Measurements from ENCODE around the gene GRK3. TPM values are rescaled to one million over a fixed set of nuclear protein-coding genes. Genes with fewer than 3 reads are reported as not detected.

Gene GRK3
- total and polyA plus RNA-seq, 2 of the 4 experiments (the other 2 are of a cell fraction), result 0.58 to 1.6 TPM

DNA sequence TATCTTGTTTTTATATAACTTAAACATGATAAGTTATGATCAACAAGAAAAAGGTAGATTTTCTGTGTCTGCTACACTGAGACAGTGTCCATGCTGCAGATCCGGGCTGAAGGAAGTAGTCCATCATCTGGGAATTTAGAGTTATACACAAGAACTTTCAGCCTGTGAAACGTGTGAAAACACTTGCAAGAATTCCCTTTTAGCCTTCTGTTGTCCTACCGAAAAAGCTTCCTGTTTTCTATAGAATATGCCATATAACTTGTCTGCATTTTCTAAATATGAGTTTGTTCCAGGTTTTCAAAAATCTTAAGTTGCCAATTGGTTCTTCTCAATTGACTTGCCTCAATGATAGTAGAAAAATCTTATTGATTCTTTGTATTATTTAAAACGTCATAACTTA lies 113.2 kb downstream of the GRK3 start:
- Histone ChIP-seq H3K4me3 (ENCODE audit: insufficient read depth, low read depth, low read length) (no peak overlapping the region), H3K9ac (ENCODE audit: low read depth, low read length) (no peak overlapping the region), H3K14ac (replicated peaks; ENCODE audit: low read depth, low read length) (no peak overlapping the region), H3K9me1 (ENCODE audit: insufficient read depth, low read length) (no peaks in the 10 kb centered on the region), H3K9me3 (ENCODE audit: control insufficient read depth, insufficient read depth, low read length) (no peaks in the 10 kb centered on the region), H3K36me3 (ENCODE audit: control insufficient read depth, insufficient read depth, low read length) (no peaks in the 10 kb centered on the region), H4K5ac (ENCODE audit: low read depth, low read length) (no peak overlapping the region), H3K4me2 (ENCODE audit: low read depth, low read length) (no peak overlapping the region), H3K79me1 (ENCODE audit: low read depth in 1 of 2, low read length in 2 of 2) (no peaks in the 10 kb centered on the region), H3K56ac (ENCODE audit: extremely low read depth, insufficient read depth, low read length) (no peak overlapping the region), H2AFZ (replicated peaks; ENCODE audit: low read length, poor library complexity) (no peak overlapping the region), H3K27ac (ENCODE audit: insufficient read depth, low read length) (no peak overlapping the region), H3K4me1 (ENCODE audit: control insufficient read depth, insufficient read depth, low read length) (no peaks in the 10 kb centered on the region), H4K8ac (ENCODE audit: low read depth in 2 of 2, low read length in 2 of 2) (no peak overlapping the region), H3K18ac (ENCODE audit: low read depth, low read length) (no peak overlapping the region), H4K91ac (ENCODE audit: insufficient read depth, low read depth, low read length) (no peak overlapping the region), H2BK120ac (ENCODE audit: low read depth, low read length) (no peak overlapping the region), H2BK5ac (ENCODE audit: low read depth, low read length, poor library complexity, severe bottlenecking) (no peak overlapping the region), H3K23ac (ENCODE audit: low read depth, low read length) (no peak overlapping the region), H2AK9ac (replicated peaks; ENCODE audit: low read depth, low read length, poor library complexity) (no peak overlapping the region), H4K20me1 (ENCODE audit: insufficient read depth, low read length) (no peaks in the 10 kb centered on the region), H3K27me3 (ENCODE audit: control insufficient read depth, insufficient read depth, low read length) (no peaks in the 10 kb centered on the region), H2BK20ac (ENCODE audit: low read depth, low read length) (no peak overlapping the region), H2AK5ac (ENCODE audit: low read depth, low read length) (no peak overlapping the region), H2BK15ac (ENCODE audit: low read depth, low read length) (no peak overlapping the region), H3K4ac (ENCODE audit: low read depth, low read length) (no peak overlapping the region)
- DNase-seq (no peak), ATAC-seq (ENCODE audit: low read depth) (no peak)
- intact Hi-C loops (cut with micrococcal nuclease), result no loop called here
- dilution Hi-C loops (cut with HindIII; ENCODE audit: low sequenced_read_pairs, unreplicated experiment), result no loop called here
- ChIA-PET CTCF (no interaction called here), POLR2A (ENCODE audit: unreplicated experiment) (no interaction called here)
- TF ChIP-seq USF2 (IDR thresholded peaks at IDR 0.05; ENCODE audit: low read depth, low read length) (no peak), FOS (IDR thresholded peaks at IDR 0.05; ENCODE audit: low read depth, low read length) (no peak), MAFK (IDR thresholded peaks at IDR 0.05; ENCODE audit: low read depth, low read length) (no peak), CHD1 (IDR thresholded peaks at IDR 0.05; ENCODE audit: low read depth, low read length) (no peak), MXI1 (IDR thresholded peaks at IDR 0.05; ENCODE audit: borderline replicate concordance, low read depth, low read length) (no peak), POLR2A (IDR thresholded peaks at IDR 0.05; ENCODE audit: low read depth, low read length) (no peak)
- no TSS peak for BruUV-seq (replicated peaks)
- in situ Hi-C loops (cut with MboI; ENCODE audit: low sequenced_read_pairs), result no loop called here
- WGBS, 2 experiments (ENCODE audit: extremely low coverage in 2 of 2, insufficient read length in 1 of 2), result no CpG with 5 or more reads among the region's 4 CpGs

Measured in IMR-90 (cell line).